PC-9 (cell line): ENCODE measurements around the gene AAMDC.

Experiments
- EZH2 ChIP-seq: fragments of 200-600 bp; sonication (generic); IDR thresholded peaks from 2 replicates; pipeline ENCODE4 v1.8.0; 2017; ENCODE audit warnings: antibody characterized with exemption, low read depth
- TF ChIP-seq, protein P1 (sequence below): fragments of 200-600 bp; sonication (generic); conservative IDR thresholded peaks from 2 replicates; pipeline ENCODE4 v1.6.1; 2017; ENCODE audit warnings: mixed run types, antibody characterized with exemption, mild to moderate bottlenecking, moderate library complexity

DNA sequence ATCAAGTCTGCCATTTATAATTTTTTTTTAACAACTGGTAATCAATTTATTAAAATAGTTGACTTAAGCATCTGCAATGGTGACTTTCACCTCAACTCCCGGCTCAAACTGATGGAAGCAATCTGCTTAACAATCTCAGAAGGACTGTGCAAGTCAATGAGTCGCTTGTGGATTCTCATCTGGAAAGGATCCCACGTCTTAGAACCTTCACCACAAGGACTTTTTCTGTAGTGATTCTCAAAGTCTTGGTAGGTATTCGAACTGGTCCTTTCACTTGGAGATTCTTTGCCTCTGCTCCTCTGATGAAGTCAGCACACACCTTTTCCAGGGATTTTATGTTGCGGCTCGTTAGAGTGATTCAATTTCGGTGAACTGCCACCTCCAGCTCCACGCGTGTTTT is 7.7 kb upstream of the AAMDC start:
- no peak for TF ChIP-seq EZH2
- TF ChIP-seq, protein P1, sequence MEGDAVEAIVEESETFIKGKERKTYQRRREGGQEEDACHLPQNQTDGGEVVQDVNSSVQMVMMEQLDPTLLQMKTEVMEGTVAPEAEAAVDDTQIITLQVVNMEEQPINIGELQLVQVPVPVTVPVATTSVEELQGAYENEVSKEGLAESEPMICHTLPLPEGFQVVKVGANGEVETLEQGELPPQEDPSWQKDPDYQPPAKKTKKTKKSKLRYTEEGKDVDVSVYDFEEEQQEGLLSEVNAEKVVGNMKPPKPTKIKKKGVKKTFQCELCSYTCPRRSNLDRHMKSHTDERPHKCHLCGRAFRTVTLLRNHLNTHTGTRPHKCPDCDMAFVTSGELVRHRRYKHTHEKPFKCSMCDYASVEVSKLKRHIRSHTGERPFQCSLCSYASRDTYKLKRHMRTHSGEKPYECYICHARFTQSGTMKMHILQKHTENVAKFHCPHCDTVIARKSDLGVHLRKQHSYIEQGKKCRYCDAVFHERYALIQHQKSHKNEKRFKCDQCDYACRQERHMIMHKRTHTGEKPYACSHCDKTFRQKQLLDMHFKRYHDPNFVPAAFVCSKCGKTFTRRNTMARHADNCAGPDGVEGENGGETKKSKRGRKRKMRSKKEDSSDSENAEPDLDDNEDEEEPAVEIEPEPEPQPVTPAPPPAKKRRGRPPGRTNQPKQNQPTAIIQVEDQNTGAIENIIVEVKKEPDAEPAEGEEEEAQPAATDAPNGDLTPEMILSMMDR = no peak
